GM12873 (cell line): Measurements from ENCODE around the gene SKA2.

Source experiments
- CTCF ChIP-seq: IDR thresholded peaks from 2 replicates; pipeline ENCODE4 v1.5.1; 2012; ENCODE audit warnings: low read depth, mild to moderate bottlenecking, moderate library complexity, low read length, control low read depth; ENCODE audit not compliant: insufficient read depth; ENCODE audit errors: missing control alignments

Gene SKA2

GRCh38 chr17:59129814-59130213 is 25.2 kb downstream of the SKA2 start:
- no peak for TF ChIP-seq CTCF

DNA sequence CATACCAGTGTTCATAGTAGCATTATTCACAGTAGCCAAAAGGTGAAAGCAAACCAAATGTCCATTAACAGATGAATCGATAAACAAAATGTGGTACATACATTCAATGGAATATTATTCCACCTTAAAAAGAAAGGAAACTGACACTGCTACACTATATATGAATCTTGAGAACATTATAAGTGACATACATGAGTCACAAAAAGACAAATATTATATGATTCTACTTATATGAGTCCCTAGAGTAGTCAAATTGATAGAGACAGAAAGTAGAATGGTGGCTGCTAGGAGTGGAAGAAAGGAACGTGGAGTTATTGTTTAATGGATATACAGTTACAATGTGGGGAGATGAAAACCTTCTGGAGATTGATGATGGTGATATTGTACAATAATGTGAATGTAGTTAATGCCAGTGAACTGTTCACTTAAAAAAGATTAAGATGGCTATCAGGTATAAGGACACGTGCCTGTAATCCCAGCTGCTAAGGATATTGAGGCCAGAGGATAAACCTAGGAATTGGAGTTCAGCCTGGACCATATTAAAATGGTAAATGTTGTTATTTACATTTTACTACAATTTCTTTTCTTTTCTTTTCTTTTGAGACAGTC is 28.1 kb downstream of the SKA2 start:
- no peak for TF ChIP-seq CTCF

- TF ChIP-seq CTCF: no peak
These were observed 30.3 kb downstream of the SKA2 start for GRCh38 chr17:59124665-59125064.

DNA sequence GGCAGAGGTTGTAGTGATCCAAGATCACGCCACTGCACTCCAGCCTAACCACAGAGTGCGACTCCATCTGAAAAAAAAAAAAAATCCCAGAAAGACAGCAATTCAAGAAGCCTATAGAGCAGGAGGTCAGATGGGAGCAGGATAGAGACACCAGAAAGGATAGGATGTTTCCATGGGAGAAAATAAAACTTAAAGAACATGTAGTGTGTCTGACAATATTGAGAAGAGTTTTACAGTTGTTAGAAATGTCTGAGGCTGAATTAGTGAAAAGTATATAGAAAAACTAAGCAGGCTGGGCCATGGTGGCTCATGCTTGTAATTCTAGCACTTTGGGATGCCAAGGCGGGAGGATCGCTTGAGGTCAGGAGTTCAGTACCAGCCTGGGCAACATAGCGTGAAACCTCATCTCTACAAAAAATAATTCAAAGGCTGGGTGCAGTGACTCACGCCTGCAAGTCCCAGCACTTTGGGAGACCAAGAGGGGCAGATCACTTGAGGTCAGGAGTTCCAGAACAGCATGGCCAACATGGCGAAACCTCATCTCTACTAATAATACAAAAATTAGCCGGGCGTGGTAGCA is 33.0 kb downstream of the SKA2 start:
- TF ChIP-seq CTCF: no peak

DNA sequence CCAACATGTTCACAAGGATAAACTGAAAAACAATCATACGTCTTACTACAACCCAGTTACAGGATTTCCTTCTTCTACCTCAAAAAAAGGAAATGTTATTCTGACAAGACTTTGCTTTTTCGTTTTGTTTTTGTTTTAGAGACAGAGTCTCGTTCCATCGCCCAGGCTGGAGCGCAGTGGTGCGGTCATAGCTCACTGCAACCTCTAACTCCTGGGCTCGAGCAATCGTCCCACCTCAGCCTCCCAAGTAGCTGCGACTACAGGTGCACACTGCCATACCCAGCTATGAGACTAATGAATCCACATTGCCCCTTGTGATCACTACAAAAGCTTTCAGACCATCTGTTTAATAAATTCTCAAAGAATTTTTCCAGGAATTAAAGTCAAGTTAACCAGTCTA is 39.5 kb downstream of the SKA2 start:
- no peak for TF ChIP-seq CTCF

- TF ChIP-seq CTCF: no peak
These were observed 43.4 kb downstream of the SKA2 start for GRCh38 chr17:59111539-59111938.

DNA sequence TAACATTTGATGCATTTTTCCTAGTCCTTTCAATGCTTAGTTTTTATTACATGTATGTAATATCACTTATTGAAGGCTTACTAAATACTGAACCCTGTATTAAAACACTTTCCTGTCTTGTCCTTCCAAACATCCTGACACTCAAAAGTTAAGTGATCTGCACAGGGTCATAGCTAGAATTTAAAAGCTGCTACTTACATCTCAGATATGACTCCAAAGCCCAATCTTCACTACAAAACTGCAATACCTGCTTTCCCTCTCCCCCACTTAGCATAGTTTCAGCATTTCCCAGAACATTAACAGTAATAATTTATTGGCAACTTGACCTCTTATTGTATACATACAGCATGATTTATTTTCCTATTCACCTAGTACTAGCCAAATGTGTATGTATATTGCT is 44.0 kb downstream of the SKA2 start:
- no peak for TF ChIP-seq CTCF
